NCI-H1930 (cell line): Measurements from ENCODE around the gene YLPM1.

Source experiments
- DNase-seq, 2 experiments: peaks; one replicate each; lab custom pipeline; 2025; lab: John Stamatoyannopoulos, UW

YLPM1 gene

GRCh38 chr14:74875941-74876913 is 113.1 kb downstream of the YLPM1 start, which contains the start of gene PROX2:
Gene PROX2, minus strand, starts transcription at chr14:74876145. Its CDS starts 12,311 bp downstream, at chr14:74863834.
- DNase-seq = no peak

- no peak for DNase-seq
Measured at GRCh38 chr14:74879427-74880182, 116.5 kb downstream of the YLPM1 start.

- peak; percentile 45 to 76 for DNase-seq
Measured at GRCh38 chr14:74881431-74882102, 118.5 kb downstream of the YLPM1 start, which contains the start of gene DLST. Gene DLST, plus strand, starts transcription at chr14:74881916. Its CDS starts 38 bp downstream, at chr14:74881954.

- DNase-seq = no peak
Measured at GRCh38 chr14:74882103-74882920, 119.2 kb downstream of the YLPM1 start.
